ENCODE measurements around the gene DUOX1. TPM values are rescaled to one million over a fixed set of nuclear protein-coding genes. Genes with fewer than 3 reads are reported as not detected.

The DUOX1 gene
- total and polyA plus RNA-seq, 2 of the 13 experiments (the other 11 are each of a cell fraction or from before 2014, with no cell fraction given) = 0.03 TPM; not detected in 1

- TF ChIP-seq ZNF724P (CRISPR knock-in tag; IDR thresholded peaks at IDR 0.05; ENCODE audit: borderline replicate concordance) = no peak
- no peak for TF ChIP-seq HNRNPL (IDR thresholded peaks at IDR 0.05; ENCODE audit: low read depth, low read length)
- peak; percentile 20 for TF ChIP-seq TEAD3 (CRISPR knock-in tag; optimal IDR thresholded peaks at IDR 0.05; ENCODE audit: borderline replicate concordance)
- no peak for TF ChIP-seq NFRKB (IDR thresholded peaks at IDR 0.05)
- no peak for TF ChIP-seq BRF2 (CRISPR knock-in tag; IDR thresholded peaks at IDR 0.05)
- TF ChIP-seq ZNF232 (CRISPR knock-in tag; IDR thresholded peaks at IDR 0.05; ENCODE audit: borderline replicate concordance) = no peak
- TF ChIP-seq NR2F1 (CRISPR knock-in tag; IDR thresholded peaks at IDR 0.05) = no peak
- TF ChIP-seq GABPB1 (CRISPR knock-in tag; IDR thresholded peaks at IDR 0.05) = no peak
- no peak for TF ChIP-seq MTF2 (CRISPR knock-in tag; IDR thresholded peaks at IDR 0.05; ENCODE audit: borderline replicate concordance)
- TF ChIP-seq GRHL1 (CRISPR knock-in tag; conservative IDR thresholded peaks at IDR 0.05) = no peak
- no peak for TF ChIP-seq ZNF329 (CRISPR knock-in tag; IDR thresholded peaks at IDR 0.05; ENCODE audit: low read depth)
- TF ChIP-seq ZNF580 (CRISPR knock-in tag; IDR thresholded peaks at IDR 0.05; ENCODE audit: borderline replicate concordance, low read depth) = 0 out of 2 replicates have a peak, but pooled peaks have one; percentile 21
- no peak for TF ChIP-seq SPEN (CRISPR knock-in tag; IDR thresholded peaks at IDR 0.05; ENCODE audit: low read depth)
- TF ChIP-seq ADNP (CRISPR knock-in tag; IDR thresholded peaks at IDR 0.05) = no peak
- TF ChIP-seq IKZF5 (CRISPR knock-in tag; IDR thresholded peaks at IDR 0.05) = no peak
- TF ChIP-seq ZNF841 (CRISPR knock-in tag; IDR thresholded peaks at IDR 0.05; ENCODE audit: borderline replicate concordance) = no peak
- no peak for TF ChIP-seq HNF4A (CRISPR knock-in tag; IDR thresholded peaks at IDR 0.05)
- TF ChIP-seq RFXANK (CRISPR knock-in tag; IDR thresholded peaks at IDR 0.05) = no peak
- no peak for TF ChIP-seq MAX (IDR thresholded peaks at IDR 0.05)
- TF ChIP-seq DMAP1 (CRISPR knock-in tag; IDR thresholded peaks at IDR 0.05) = no peak
- no peak for TF ChIP-seq DDIT3 (CRISPR knock-in tag; IDR thresholded peaks at IDR 0.05)
- no peak for TF ChIP-seq ZNF691 (CRISPR knock-in tag; IDR thresholded peaks at IDR 0.05; ENCODE audit: borderline replicate concordance, low read depth)
- no peak for TF ChIP-seq ARID2 (CRISPR knock-in tag; IDR thresholded peaks at IDR 0.05; ENCODE audit: borderline replicate concordance)
- no peak for TF ChIP-seq SOX13 (IDR thresholded peaks at IDR 0.05)
- TF ChIP-seq SOX13 (CRISPR knock-in tag; conservative IDR thresholded peaks at IDR 0.05 in 1 of 2, IDR thresholded peaks at IDR 0.05 in 1 of 2) = no peak
- no peak for TF ChIP-seq ZNF3 (CRISPR knock-in tag; IDR thresholded peaks at IDR 0.05)
These were observed 49.6 kb downstream of the DUOX1 start (continued) for GRCh38 chr15:45179221-45179985.
